H9 (cell line): ENCODE data around the gene TAC1. TPM values are rescaled to one million over a fixed set of nuclear protein-coding genes. Genes with fewer than 3 reads are reported as not detected.

Experiments used
- DNase-seq: peaks from one replicate; pipeline ENCODE4 v3.0.0-alpha.2; 2017
- H2AFZ ChIP-seq: one replicate; pipeline ENCODE4 v1.6.1; 2013; ENCODE audit warnings: mild to moderate bottlenecking, low read length, control low read depth, moderate library complexity
- H2AK5ac ChIP-seq: 2 replicates; pipeline ENCODE4 v1.6.1; 2013; ENCODE audit warnings: low read length, control low read depth, mixed read lengths; ENCODE audit not compliant: insufficient read length
- H2BK120ac ChIP-seq: one replicate; pipeline ENCODE4 v1.6.1; 2013; ENCODE audit warnings: low read depth, mild to moderate bottlenecking, low read length, control low read depth, inconsistent platforms; ENCODE audit not compliant: poor library complexity, severe bottlenecking
- H2BK12ac ChIP-seq: 2 replicates; pipeline ENCODE4 v1.6.1; 2013; ENCODE audit warnings: low read length, control low read depth, mixed read lengths, low read depth; ENCODE audit not compliant: insufficient read length
- H2BK15ac ChIP-seq: 2 replicates; pipeline ENCODE4 v1.6.1; 2013; ENCODE audit warnings: low read depth, low read length, control low read depth
- H2BK20ac ChIP-seq: one replicate; pipeline ENCODE4 v1.6.1; 2013; ENCODE audit warnings: low read depth, mild to moderate bottlenecking, low read length, control low read depth, inconsistent platforms; ENCODE audit not compliant: poor library complexity, severe bottlenecking
- H2BK5ac ChIP-seq: 2 replicates; pipeline ENCODE4 v1.6.1; 2013; ENCODE audit warnings: low read length, control low read depth, mixed read lengths; ENCODE audit not compliant: insufficient read length
- H3K14ac ChIP-seq: 2 replicates; pipeline ENCODE4 v1.6.1; 2013; ENCODE audit warnings: low read length, control low read depth; ENCODE audit not compliant: insufficient read depth
- H3K18ac ChIP-seq: 2 replicates; pipeline ENCODE4 v1.6.1; 2013; ENCODE audit warnings: low read depth, mild to moderate bottlenecking, mixed read lengths, low read length, control low read depth; ENCODE audit not compliant: insufficient read length
- H3K23ac ChIP-seq: 2 replicates; pipeline ENCODE4 v1.6.1; 2013; ENCODE audit warnings: low read length, control low read depth, mixed read lengths, low read depth; ENCODE audit not compliant: insufficient read length
- H3K23me2 ChIP-seq: 2 replicates; pipeline ENCODE4 v1.6.1; 2013; ENCODE audit warnings: low read depth, mild to moderate bottlenecking, mixed read lengths, low read length, control low read depth; ENCODE audit not compliant: insufficient read length, poor library complexity, severe bottlenecking
- H3K27ac ChIP-seq: 2 replicates; pipeline ENCODE4 v1.5.1; 2013; ENCODE audit warnings: low read length, control low read depth, mixed read lengths, low read depth; ENCODE audit not compliant: insufficient read length
- H3K27me3 ChIP-seq: 2 replicates; pipeline ENCODE4 v1.6.1; 2013; ENCODE audit warnings: low read length, control low read depth, inconsistent platforms; ENCODE audit not compliant: insufficient read depth
- H3K4ac ChIP-seq: 2 replicates; pipeline ENCODE4 v1.6.1; 2013; ENCODE audit warnings: low read depth, mild to moderate bottlenecking, control low read depth, inconsistent platforms, low read length, moderate library complexity
- H3K4me1 ChIP-seq: 2 replicates; pipeline ENCODE4 v1.6.1; 2013; ENCODE audit warnings: low read length, control low read depth, inconsistent platforms; ENCODE audit not compliant: insufficient read depth
- H3K4me2 ChIP-seq: 2 replicates; pipeline ENCODE4 v1.6.1; 2013; ENCODE audit warnings: low read length, control low read depth, mixed read lengths; ENCODE audit not compliant: insufficient read length, insufficient read depth
- H3K56ac ChIP-seq: 2 replicates; pipeline ENCODE4 v1.6.1; 2013; ENCODE audit warnings: low read depth, mild to moderate bottlenecking, mixed read lengths, low read length, control low read depth; ENCODE audit not compliant: insufficient read length
- H3K79me1 ChIP-seq: 2 replicates; pipeline ENCODE4 v1.6.1; 2013; ENCODE audit warnings: low read depth, mild to moderate bottlenecking, moderate library complexity, low read length, control low read depth, inconsistent platforms; ENCODE audit not compliant: insufficient read depth, poor library complexity, severe bottlenecking
- H3K79me2 ChIP-seq: 2 replicates; pipeline ENCODE4 v1.6.1; 2013; ENCODE audit warnings: low read length, control low read depth, inconsistent platforms; ENCODE audit not compliant: insufficient read depth
- H3K9ac ChIP-seq: 2 replicates; pipeline ENCODE4 v1.6.1; 2013; ENCODE audit warnings: low read length, control low read depth, mixed read lengths; ENCODE audit not compliant: insufficient read length; ENCODE audit errors: extremely low read depth
- H3K9me3 ChIP-seq: one replicate; pipeline ENCODE4 v1.6.1; 2013; ENCODE audit warnings: low read depth, low read length, inconsistent platforms; ENCODE audit not compliant: control insufficient read depth
- H3T11ph ChIP-seq: one replicate; pipeline ENCODE4 v1.6.1; 2013; ENCODE audit warnings: mild to moderate bottlenecking, low read length, control low read depth, inconsistent platforms
- H4K20me1 ChIP-seq: one replicate; pipeline ENCODE4 v1.6.1; 2013; ENCODE audit not compliant: control insufficient read depth, insufficient read length, insufficient read depth
- H4K5ac ChIP-seq: 2 replicates; pipeline ENCODE4 v1.6.1; 2013; ENCODE audit warnings: low read depth, mild to moderate bottlenecking, mixed read lengths, low read length, control low read depth; ENCODE audit not compliant: insufficient read length
- H4K8ac ChIP-seq: replicated peaks from 2 replicates; pipeline ENCODE4 v1.6.1; 2013; ENCODE audit warnings: low read length, control low read depth, mixed read lengths, low read depth; ENCODE audit not compliant: insufficient read length
- H4K91ac ChIP-seq: 2 replicates; pipeline ENCODE4 v1.6.1; 2013; ENCODE audit warnings: low read depth, mild to moderate bottlenecking, moderate library complexity, mixed read lengths, low read length, control low read depth; ENCODE audit not compliant: insufficient read length
- H3K27ac Mint-ChIP-seq, 3 experiments: 2 replicates in 2 of 3; 3 replicates in 1 of 3; pipeline ENCODE4 v1.8.0; 2020 to 2021; ENCODE audit warnings: mixed read lengths in 3 of 3, mild to moderate bottlenecking in 1 of 3, moderate library complexity in 1 of 3
- H3K27me3 Mint-ChIP-seq: 2 replicates; pipeline ENCODE4 v1.8.0; 2021; ENCODE audit warnings: low read depth, mild to moderate bottlenecking, moderate library complexity, mixed read lengths
- H3K36me3 Mint-ChIP-seq, 3 experiments: 2 replicates in 2 of 3; 3 replicates in 1 of 3; pipeline ENCODE4 v1.8.0; 2020 to 2021; ENCODE audit warnings: low read depth in 3 of 3, mixed read lengths in 3 of 3; ENCODE audit not compliant: insufficient read depth in 1 of 3
- H3K4me1 Mint-ChIP-seq, 2 experiments: 2 replicates each; pipeline ENCODE4 v1.8.0; 2020; ENCODE audit warnings: mixed read lengths in 2 of 2
- H3K4me3 Mint-ChIP-seq, 2 experiments: 2 replicates in 1 of 2; 3 replicates in 1 of 2; pipeline ENCODE4 v1.8.0; 2020 to 2021; ENCODE audit warnings: mild to moderate bottlenecking in 2 of 2, mixed read lengths in 2 of 2, moderate library complexity in 1 of 2
- H3K9me3 Mint-ChIP-seq, 2 experiments: 2 replicates in 1 of 2; 3 replicates in 1 of 2; pipeline ENCODE4 v1.8.0; 2020; ENCODE audit warnings: mild to moderate bottlenecking in 2 of 2, mixed read lengths in 2 of 2, moderate library complexity in 1 of 2
- CTCF ChIP-seq: fragments of 200-600 bp; sonication (generic); conservative IDR thresholded peaks from 3 replicates; pipeline ENCODE4 v1.8.0; 2021; ENCODE audit warnings: antibody characterized with exemption, mild to moderate bottlenecking
- whole genome bisulfite sequencing: extraction: QIAGEN DNeasy Blood & Tissue Kit; methylation state at CpG from one replicate; pipeline ENCODE4 v1.1.7; 2013; ENCODE audit warnings: missing lambda C conversion rate, low lambda C conversion rate, mixed read lengths; ENCODE audit not compliant: insufficient read length; ENCODE audit errors: extremely low coverage; 5-methylcytosine and 5-hydroxymethylcytosine counted together
- total RNA-seq: library from RNA; stranded (reverse); gene quantifications from 2 replicates; pipeline ENCODE4 v1.2.1, GENCODE V29; 2021

TAC1 gene
- total RNA-seq, 1 experiment from 2014 or later, result 0.77 TPM

DNA sequence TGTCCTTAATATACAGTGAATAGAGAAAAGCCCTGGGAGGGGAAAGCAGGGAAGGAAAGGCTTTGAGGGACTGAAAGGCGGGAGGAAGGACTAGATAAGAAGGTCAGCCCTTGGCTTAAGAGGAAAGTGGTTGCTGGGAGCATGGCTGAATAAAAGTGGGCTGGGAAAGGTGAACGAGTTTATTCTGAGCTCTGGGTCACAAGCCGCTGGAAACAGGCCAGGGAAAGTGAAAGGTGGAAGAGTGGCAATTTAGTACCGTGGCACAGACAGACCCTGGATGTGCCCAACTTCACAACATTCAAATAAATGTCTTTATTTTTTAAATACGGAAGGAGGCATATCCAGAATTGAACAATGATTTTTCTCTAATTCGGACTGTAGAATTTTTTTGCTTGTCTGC lies 39.7 kb downstream of the TAC1 start:
- WGBS, result no CpG with 5 or more reads among the region's 6 CpGs
- H3K27ac ChIP-seq, result no peak overlapping the region
- H3K56ac ChIP-seq, result no peak overlapping the region
- no peak overlapping the region for H3K23ac ChIP-seq
- DNase-seq, result no peak
- H2BK12ac ChIP-seq, result no peak overlapping the region
- H3K27me3 Mint-ChIP-seq, result peaks cover 2% of the 10 kb centered on the region; the same call in 1 of the 2 replicates
- no peaks in the 10 kb centered on the region for H3K36me3 Mint-ChIP-seq
- no peak overlapping the region for H2BK20ac ChIP-seq
- TF ChIP-seq CTCF, result no peak
- no peaks in the 10 kb centered on the region for H3K27me3 ChIP-seq
- no peak overlapping the region for H3K9ac ChIP-seq
- no peaks in the 10 kb centered on the region for H3K79me1 ChIP-seq
- no peak overlapping the region for H2AFZ ChIP-seq
- H3K4me3 Mint-ChIP-seq, result no peak overlapping the region; a peak in 1 of 5 replicates
- no peak overlapping the region for H2BK120ac ChIP-seq
- no peaks in the 10 kb centered on the region for H3K4me1 ChIP-seq
- no peak overlapping the region for H3K4me2 ChIP-seq
- no peaks in the 10 kb centered on the region for H4K20me1 ChIP-seq
- no peaks in the 10 kb centered on the region for H3K23me2 ChIP-seq
- no peaks in the 10 kb centered on the region; a peak in 1 of 5 replicates for H3K9me3 Mint-ChIP-seq
- H3K9me3 ChIP-seq, result no peaks in the 10 kb centered on the region
- no peak overlapping the region for H3K18ac ChIP-seq
- no peak overlapping the region for H2AK5ac ChIP-seq
- no peak overlapping the region for H2BK15ac ChIP-seq
- H3T11ph ChIP-seq, result no peak overlapping the region
- H3K79me2 ChIP-seq, result no peaks in the 10 kb centered on the region
- H4K5ac ChIP-seq, result no peak overlapping the region
- H3K27ac Mint-ChIP-seq, result no peak overlapping the region; a peak in 1 of 7 replicates
- H4K91ac ChIP-seq, result no peak overlapping the region
- no peak overlapping the region for H2BK5ac ChIP-seq
- no peak overlapping the region for H4K8ac ChIP-seq
- no peak overlapping the region for H3K4ac ChIP-seq
- H3K4me1 Mint-ChIP-seq, result peaks cover 0 to 3% of the 10 kb centered on the region in 2 experiments; a peak in 1 of 4 replicates
- no peak overlapping the region for H3K14ac ChIP-seq
